PFSK-1 (cell line): ENCODE results near the gene COL7A1.

Experiments
- FOXP2 ChIP-seq: optimal IDR thresholded peaks from 2 replicates; pipeline ENCODE3; 2011; ENCODE audit warnings: borderline replicate concordance, control low read depth, inconsistent platforms; ENCODE audit not compliant: insufficient read depth; ENCODE audit errors: extremely low read length, extremely low read depth
- POLR2AphosphoS5 ChIP-seq: IDR thresholded peaks from 2 replicates; pipeline ENCODE4 v1.6.1; 2012; ENCODE audit warnings: low read depth, mild to moderate bottlenecking, control low read depth, low read length, moderate library complexity
- REST ChIP-seq, 2 experiments: IDR thresholded peaks; 2 replicates each; pipeline versions ENCODE4 v1.6.1 to v1.8.0; 2011 to 2012; ENCODE audit warnings: low read depth in 2 of 2, low read length in 2 of 2, control low read depth in 1 of 2, inconsistent platforms in 1 of 2, mild to moderate bottlenecking in 1 of 2, moderate library complexity in 1 of 2; ENCODE audit not compliant: insufficient read depth in 1 of 2
- SIN3A ChIP-seq: IDR thresholded peaks from 2 replicates; pipeline ENCODE4 v1.6.1; 2012; ENCODE audit warnings: mild to moderate bottlenecking, low read length, moderate library complexity, borderline replicate concordance; ENCODE audit not compliant: insufficient read depth
- TAF1 ChIP-seq: IDR thresholded peaks from 2 replicates; pipeline ENCODE4 v1.6.1; 2012; ENCODE audit warnings: low read length, control low read depth, borderline replicate concordance; ENCODE audit not compliant: insufficient read depth

The COL7A1 gene

GRCh38 chr3:48565591-48566400 lies 29.3 kb downstream of the COL7A1 start:
- TF ChIP-seq FOXP2 (no peak), SIN3A (no peak), REST (IDR thresholded peaks at IDR 0.05; ENCODE audit: insufficient read depth in 1 of 2, low read depth in 2 of 2, low read length in 2 of 2) (no peak), POLR2AphosphoS5 (no peak), TAF1 (no peak)

- TF ChIP-seq TAF1 (no peak), REST (IDR thresholded peaks at IDR 0.05; ENCODE audit: insufficient read depth in 1 of 2, low read depth in 2 of 2, low read length in 2 of 2) (no peak), POLR2AphosphoS5 (no peak), FOXP2 (no peak), SIN3A (no peak)
Measured at GRCh38 chr3:48565186-48565585, 29.9 kb downstream of the COL7A1 start.

- TF ChIP-seq SIN3A (no peak), POLR2AphosphoS5 (no peak), TAF1 (no peak), REST (IDR thresholded peaks at IDR 0.05; ENCODE audit: insufficient read depth in 1 of 2, low read depth in 2 of 2, low read length in 2 of 2) (no peak), FOXP2 (no peak)
Measured at GRCh38 chr3:48564667-48565066, 30.5 kb downstream of the COL7A1 start.

GRCh38 chr3:48564022-48564421 lies 31.1 kb downstream of the COL7A1 start:
- TF ChIP-seq SIN3A: no peak
- TF ChIP-seq POLR2AphosphoS5: no peak
- TF ChIP-seq TAF1: no peak
- no peak for TF ChIP-seq FOXP2
- TF ChIP-seq REST (IDR thresholded peaks at IDR 0.05; ENCODE audit: insufficient read depth in 1 of 2, low read depth in 2 of 2, low read length in 2 of 2): no peak
